Measurements from ENCODE around the gene CFL1. TPM values are rescaled to one million over a fixed set of nuclear protein-coding genes. Genes with fewer than 3 reads are reported as not detected.

CFL1 gene
- total RNA-seq, 1 experiment from 2014 or later, result 611 TPM

- ChIA-PET POLR2A (interaction anchor here (0.6 to 5.4 kb wide), 3 partner anchors 10 to 190 kb away, joined by 3 to 122 read pairs (median 4); no protein-coding TSS in a partner anchor), CTCF (interaction anchor here (0.6 to 1.7 kb wide), 4 partner anchors 14 to 119 kb away, joined by 3 read pairs; no protein-coding TSS in a partner anchor)
- Mint-ChIP-seq H3K27ac (ENCODE audit: low read depth, unreplicated experiment) (peak overlapping the region; percentile 51), H3K36me3 (ENCODE audit: insufficient read depth, unreplicated experiment) (no peaks in the 10 kb centered on the region), H3K4me1 (ENCODE audit: insufficient read depth, unreplicated experiment) (peaks cover 38% of the 10 kb centered on the region), H3K27me3 (ENCODE audit: insufficient read depth, unreplicated experiment) (no peaks in the 10 kb centered on the region), H3K4me3 (ENCODE audit: unreplicated experiment) (no peak overlapping the region), H3K9me3 (ENCODE audit: unreplicated experiment) (no peaks in the 10 kb centered on the region)
- DNase-seq (ENCODE audit: unreplicated experiment), result peak; percentile 59
- intact Hi-C loops (cut with micrococcal nuclease), result no loop called here
- BruUV-seq (replicated peaks), result no TSS peak
- no peak for TF ChIP-seq CTCF (IDR thresholded peaks at IDR 0.05; ENCODE audit: unreplicated experiment)
Observed at GRCh38 chr11:65903068-65903481, 45.1 kb upstream of the CFL1 start.

- intact Hi-C loops (cut with micrococcal nuclease), result loop anchor here (1.0 to 2.0 kb wide), 2 partner anchors 14 to 19 kb away; no protein-coding TSS in a partner anchor
- Mint-ChIP-seq H3K27ac (ENCODE audit: low read depth, unreplicated experiment) (peak overlapping the region; percentile 89), H3K27me3 (ENCODE audit: insufficient read depth, unreplicated experiment) (no peaks in the 10 kb centered on the region), H3K4me3 (ENCODE audit: unreplicated experiment) (peak overlapping the region; percentile 96), H3K36me3 (ENCODE audit: insufficient read depth, unreplicated experiment) (peaks cover 10% of the 10 kb centered on the region), H3K9me3 (ENCODE audit: unreplicated experiment) (no peaks in the 10 kb centered on the region), H3K4me1 (ENCODE audit: insufficient read depth, unreplicated experiment) (peaks cover 50% of the 10 kb centered on the region)
- no peak for DNase-seq (ENCODE audit: unreplicated experiment)
- BruUV-seq (replicated peaks), result no TSS peak
- TF ChIP-seq CTCF (IDR thresholded peaks at IDR 0.05; ENCODE audit: unreplicated experiment), result no peak
- POLR2A ChIA-PET, result interaction anchor here (0.6 to 6.4 kb wide), 19 partner anchors 11 to 423 kb away, joined by 3 to 222 read pairs (median 3); partner anchors contain the start of genes BANF1, C11orf68, CCDC85B and CFL1
- CTCF ChIA-PET, result interaction anchor here (0.6 to 2.2 kb wide), 8 partner anchors 10 to 240 kb away, joined by 4 to 17 read pairs (median 4); partner anchors contain the start of genes BANF1 and CCDC85B
Observed at GRCh38 chr11:65900899-65901180, 42.9 kb upstream of the CFL1 start.

GRCh38 chr11:65900125-65900898, 42.3 kb upstream of the CFL1 start, which contains the start of gene FOSL1:
TSS of gene FOSL1 (minus strand) at chr11:65900388. CDS start at chr11:65900339, 49 bp downstream.
- no TSS peak for BruUV-seq (replicated peaks)

More at GRCh38 chr11:65900125-65900898, 42.3 kb upstream of the CFL1 start, which contains the start of gene FOSL1:
- CTCF ChIA-PET, result interaction anchor here (1.0 to 2.2 kb wide), 7 partner anchors 10 to 102 kb away, joined by 4 to 17 read pairs (median 5); partner anchors contain the start of genes BANF1 and CCDC85B
- peak; percentile 97 for DNase-seq (ENCODE audit: unreplicated experiment)
- no peak for TF ChIP-seq CTCF (IDR thresholded peaks at IDR 0.05; ENCODE audit: unreplicated experiment)
- Mint-ChIP-seq H3K27me3 (ENCODE audit: insufficient read depth, unreplicated experiment) (no peaks in the 10 kb centered on the region), H3K9me3 (ENCODE audit: unreplicated experiment) (no peaks in the 10 kb centered on the region), H3K4me1 (ENCODE audit: insufficient read depth, unreplicated experiment) (peaks cover 56% of the 10 kb centered on the region), H3K27ac (ENCODE audit: low read depth, unreplicated experiment) (peak within 1 kb of the TSS; percentile 89), H3K4me3 (ENCODE audit: unreplicated experiment) (peak within 1 kb of the TSS; percentile 96), H3K36me3 (ENCODE audit: insufficient read depth, unreplicated experiment) (peaks cover 16% of the 10 kb centered on the region)
- POLR2A ChIA-PET, result interaction anchor here (0.6 to 6.4 kb wide), 21 partner anchors 11 to 423 kb away, joined by 3 to 222 read pairs (median 3); partner anchors contain the start of genes BANF1, C11orf68, CCDC85B and CFL1
- intact Hi-C loops (cut with micrococcal nuclease), result loop anchor here (1.0 to 2.0 kb wide), 2 partner anchors 14 to 20 kb away; no protein-coding TSS in a partner anchor
